Glomerular visceral epithelial cell (primary cell): Measurements from ENCODE around the gene GPR68.
A peak's percentile ranks its signal among the peaks of the same experiment; 100 is the strongest.
"Not testable (repeated sequence)": the region's sequence is repeated elsewhere in the genome, so short reads cannot be mapped to it uniquely, and the experiment has no call there.

Source experiments
- DNase-seq: peaks from one replicate; pipeline ENCODE4 v3.0.0-alpha.2; 2016; ENCODE audit errors: extremely low spot score

The GPR68 gene

GRCh38 chr14:91272341-91273272 is 28.1 kb upstream of the GPR68 start:
- no peak for DNase-seq

- DNase-seq = no peak
Observed at GRCh38 chr14:91271639-91272038, 27.1 kb upstream of the GPR68 start.

- no peak for DNase-seq
Observed at GRCh38 chr14:91270619-91271018, 26.1 kb upstream of the GPR68 start.

GRCh38 chr14:91270188-91270587 is 25.7 kb upstream of the GPR68 start:
- no peak for DNase-seq

GRCh38 chr14:91269076-91269991 is 24.8 kb upstream of the GPR68 start:
- DNase-seq = no peak

GRCh38 chr14:91267965-91268437 is 23.5 kb upstream of the GPR68 start:
- DNase-seq = no peak

GRCh38 chr14:91266276-91266675 is 21.8 kb upstream of the GPR68 start:
- DNase-seq = not testable (repeated sequence)

GRCh38 chr14:91265404-91265803 is 20.9 kb upstream of the GPR68 start:
- DNase-seq = no peak

GRCh38 chr14:91264151-91265150 is 19.9 kb upstream of the GPR68 start:
- DNase-seq = no peak

- no peak for DNase-seq
Observed at GRCh38 chr14:91263329-91263728, 18.8 kb upstream of the GPR68 start.

GRCh38 chr14:91261986-91262549 is 17.6 kb upstream of the GPR68 start:
- no peak for DNase-seq

GRCh38 chr14:91261115-91261514 is 16.6 kb upstream of the GPR68 start:
- DNase-seq = no peak

- DNase-seq = no peak
Observed at GRCh38 chr14:91258876-91259275, 14.4 kb upstream of the GPR68 start.

GRCh38 chr14:91258011-91258618 is 13.6 kb upstream of the GPR68 start:
- peak; percentile 38 for DNase-seq

- DNase-seq = no peak
Observed at GRCh38 chr14:91257328-91258010, 13.0 kb upstream of the GPR68 start.

GRCh38 chr14:91256661-91257060 is 12.2 kb upstream of the GPR68 start:
- DNase-seq = no peak

GRCh38 chr14:91255026-91255695 is 10.7 kb upstream of the GPR68 start:
- DNase-seq = no peak

- DNase-seq = no peak
Observed at GRCh38 chr14:91254461-91254860, 10.0 kb upstream of the GPR68 start.

- DNase-seq = peak; percentile 21
Observed at GRCh38 chr14:91253795-91254323, 9.4 kb upstream of the GPR68 start.
